Thyroid gland (tissue), 4 donors: ENCODE data around the gene PDCL2.

Source experiments
- POLR2A ChIP-seq, 2 donors: fragments of 450-650 bp; IDR thresholded peaks; one replicate each; pipeline ENCODE4 v1.6.1; 2017; ENCODE audit warnings: antibody characterized with exemption in 2 of 2, mild to moderate bottlenecking in 2 of 2, moderate library complexity in 1 of 2
- TF ChIP-seq, protein P1 (sequence below), 6 experiments: fragments of 200-600 bp in 3 of 6; fragments of 450-650 bp in 3 of 6; sonication (generic) in 3 of 6; IDR thresholded peaks; one replicate each; pipeline ENCODE4 v1.5.1; 2016 to 2019; ENCODE audit warnings: antibody characterized with exemption in 6 of 6, mild to moderate bottlenecking in 2 of 6, inconsistent platforms in 1 of 6, moderate library complexity in 1 of 6

DNA sequence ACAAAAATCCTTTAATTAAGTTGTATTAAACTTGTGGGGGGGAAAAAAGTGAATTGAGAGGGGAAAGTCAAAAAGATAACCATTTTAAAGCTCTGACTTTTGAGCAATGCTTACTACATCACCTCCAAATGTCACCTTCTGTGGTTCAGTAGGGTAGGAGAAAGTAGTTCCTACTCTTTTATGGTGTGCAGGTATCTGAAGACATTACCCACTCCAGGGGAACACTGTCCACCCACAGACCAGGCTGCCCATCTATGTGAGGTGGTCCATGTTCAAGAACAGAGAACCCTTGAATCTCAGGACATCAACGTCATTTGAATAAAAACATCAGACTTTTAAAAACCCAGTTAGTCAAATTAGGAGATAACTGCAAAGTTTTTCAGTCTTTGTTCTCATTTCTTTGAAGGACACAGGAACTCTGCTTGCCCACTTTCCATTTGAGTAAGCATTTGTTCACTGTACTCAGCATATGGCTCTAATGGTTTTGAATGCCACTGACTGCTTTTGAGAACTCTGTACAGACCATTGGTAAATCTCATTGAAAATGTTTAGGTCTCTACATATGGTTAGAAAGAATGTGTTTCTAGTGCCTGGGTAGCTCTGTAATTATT is 25.6 kb upstream of the PDCL2 start:
- TF ChIP-seq, protein P1, sequence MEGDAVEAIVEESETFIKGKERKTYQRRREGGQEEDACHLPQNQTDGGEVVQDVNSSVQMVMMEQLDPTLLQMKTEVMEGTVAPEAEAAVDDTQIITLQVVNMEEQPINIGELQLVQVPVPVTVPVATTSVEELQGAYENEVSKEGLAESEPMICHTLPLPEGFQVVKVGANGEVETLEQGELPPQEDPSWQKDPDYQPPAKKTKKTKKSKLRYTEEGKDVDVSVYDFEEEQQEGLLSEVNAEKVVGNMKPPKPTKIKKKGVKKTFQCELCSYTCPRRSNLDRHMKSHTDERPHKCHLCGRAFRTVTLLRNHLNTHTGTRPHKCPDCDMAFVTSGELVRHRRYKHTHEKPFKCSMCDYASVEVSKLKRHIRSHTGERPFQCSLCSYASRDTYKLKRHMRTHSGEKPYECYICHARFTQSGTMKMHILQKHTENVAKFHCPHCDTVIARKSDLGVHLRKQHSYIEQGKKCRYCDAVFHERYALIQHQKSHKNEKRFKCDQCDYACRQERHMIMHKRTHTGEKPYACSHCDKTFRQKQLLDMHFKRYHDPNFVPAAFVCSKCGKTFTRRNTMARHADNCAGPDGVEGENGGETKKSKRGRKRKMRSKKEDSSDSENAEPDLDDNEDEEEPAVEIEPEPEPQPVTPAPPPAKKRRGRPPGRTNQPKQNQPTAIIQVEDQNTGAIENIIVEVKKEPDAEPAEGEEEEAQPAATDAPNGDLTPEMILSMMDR (IDR thresholded peaks at IDR 0.05): no peak
- TF ChIP-seq POLR2A (IDR thresholded peaks at IDR 0.05): no peak
